Gastrocnemius medialis (tissue), 4 donors: ENCODE measurements around the gene AHNAK2.

ENCODE experiments used
- CTCF ChIP-seq, 5 experiments: fragments of 450-650 bp in 3 of 5; fragments of 200-600 bp in 2 of 5; sonication (generic) in 2 of 5; IDR thresholded peaks in 4 of 5; conservative IDR thresholded peaks in 1 of 5; 1 replicate in 4 of 5; 2 replicates in 1 of 5; pipeline ENCODE4 v1.5.1; 2016 to 2019; ENCODE audit warnings: antibody characterized with exemption in 5 of 5, mild to moderate bottlenecking in 3 of 5, moderate library complexity in 3 of 5
- POLR2A ChIP-seq, 2 donors: fragments of 450-650 bp; IDR thresholded peaks; one replicate each; pipeline ENCODE4 v1.6.1; 2017; ENCODE audit warnings: antibody characterized with exemption in 2 of 2, mild to moderate bottlenecking in 2 of 2, moderate library complexity in 2 of 2

- TF ChIP-seq POLR2A (IDR thresholded peaks at IDR 0.05) (no peak), CTCF (IDR thresholded peaks at IDR 0.05 in 4 of 5, conservative IDR thresholded peaks at IDR 0.05 in 1 of 5) (no peak)
Observed at GRCh38 chr14:104893435-104894207, 84.6 kb downstream of the AHNAK2 start.
